SK-N-SH (cell line): ENCODE results near the gene ARHGAP20. TPM values are rescaled to one million over a fixed set of nuclear protein-coding genes. Genes with fewer than 3 reads are reported as not detected.

Experiments used
- CTCF ChIA-PET: fragments of 300-600, 350-600 bp; formaldehyde crosslinking; extraction: SDS; loops from one replicate; lab custom pipeline; 2021; lab: Yijun Ruan, JAX
- POLR2A ChIA-PET: fragments of 350-600 bp; sonication (Branson Sonifier 250); formaldehyde crosslinking; extraction: SDS; loops from one replicate; lab custom pipeline; 2020; ENCODE audit warnings: antibody characterized with exemption, inconsistent platforms; lab: Yijun Ruan, JAX
- DNase-seq: peaks from one replicate; pipeline ENCODE4 v3.0.0; 2012
- H2AFZ ChIP-seq: fragments of 200-600 bp; sonication (generic); 2 replicates; pipeline ENCODE4 v1.8.1; 2016; ENCODE audit warnings: antibody characterized with exemption, mild to moderate bottlenecking, low read depth
- H3F3A ChIP-seq: fragments of 200-600 bp; sonication (generic); replicated peaks from 2 replicates; pipeline ENCODE3; 2016; ENCODE audit warnings: antibody characterized with exemption, mild to moderate bottlenecking; ENCODE audit not compliant: insufficient read depth
- H3K27ac ChIP-seq, 2 experiments: fragments of 200-500 bp in 1 of 2; fragments of 200-600 bp in 1 of 2; sonication (Bioruptor generic) in 1 of 2; sonication (generic), shearing (Covaris generic) in 1 of 2; 2 replicates each; pipeline versions ENCODE4 v1.5.1 to v1.6.1; 2014 to 2016; ENCODE audit warnings: low read depth in 2 of 2, inconsistent platforms in 1 of 2, low read length in 1 of 2, mild to moderate bottlenecking in 1 of 2, mixed read lengths in 1 of 2
- H3K27me3 ChIP-seq: fragments of 200-600 bp; sonication (generic), shearing (Covaris generic); 2 replicates; pipeline ENCODE4 v1.6.1; 2016; ENCODE audit warnings: mixed run types; ENCODE audit not compliant: insufficient read depth
- H3K36me3 ChIP-seq, 2 experiments: fragments of 200-500 bp in 1 of 2; fragments of 200-600 bp in 1 of 2; sonication (Bioruptor generic) in 1 of 2; sonication (generic) in 1 of 2; replicated peaks in 1 of 2; 2 replicates each; pipeline versions ENCODE3 to v1.5.1; 2014 to 2016; ENCODE audit warnings: low read length in 1 of 2, mild to moderate bottlenecking in 1 of 2; ENCODE audit not compliant: insufficient read depth in 2 of 2, control insufficient read depth in 1 of 2
- H3K4me1 ChIP-seq, 2 experiments: fragments of 200-500 bp in 1 of 2; fragments of 200-600 bp in 1 of 2; sonication (Bioruptor generic) in 1 of 2; sonication (generic), shearing (Covaris generic) in 1 of 2; 2 replicates each; pipeline versions ENCODE4 v1.5.1 to v1.6.1; 2014 to 2016; ENCODE audit warnings: low read depth in 1 of 2, low read length in 1 of 2, mixed run types in 1 of 2; ENCODE audit not compliant: insufficient read depth in 2 of 2, control insufficient read depth in 1 of 2
- H3K4me2 ChIP-seq: fragments of 200-600 bp; sonication (generic), shearing (Covaris generic); 2 replicates; pipeline ENCODE4 v1.6.1; 2017; ENCODE audit warnings: mixed run types
- H3K4me3 ChIP-seq, 2 experiments: fragments of 200-500 bp in 1 of 2; fragments of 200-600 bp in 1 of 2; sonication (Bioruptor generic) in 1 of 2; sonication (generic), shearing (Covaris generic) in 1 of 2; 2 replicates each; pipeline versions ENCODE4 v1.5.1 to v1.8.1; 2014 to 2016; ENCODE audit warnings: low read depth in 2 of 2, inconsistent platforms in 1 of 2, low read length in 1 of 2, mild to moderate bottlenecking in 1 of 2, mixed read lengths in 1 of 2, moderate library complexity in 1 of 2
- H3K79me2 ChIP-seq: fragments of 200-600 bp; sonication (generic); 2 replicates; pipeline ENCODE4 v1.8.1; 2017; ENCODE audit warnings: mild to moderate bottlenecking; ENCODE audit not compliant: insufficient read depth
- H3K9ac ChIP-seq: fragments of 200-600 bp; sonication (generic); 2 replicates; pipeline ENCODE4 v1.6.1; 2017; ENCODE audit warnings: mixed run types
- H3K9me2 ChIP-seq: fragments of 200-600 bp; sonication (generic); 2 replicates; pipeline ENCODE4 v1.6.1; 2017; ENCODE audit warnings: mixed run types
- H3K9me3 ChIP-seq: fragments of 200-600 bp; sonication (generic); 2 replicates; pipeline ENCODE4 v1.6.1; 2017; ENCODE audit warnings: mixed run types, mild to moderate bottlenecking, moderate library complexity
- H4K20me1 ChIP-seq: fragments of 200-600 bp; sonication (generic); 2 replicates; pipeline ENCODE4 v1.6.1; 2017; ENCODE audit warnings: mild to moderate bottlenecking, mixed run types; ENCODE audit not compliant: insufficient read depth
- EP300 ChIP-seq, 2 experiments: IDR thresholded peaks; 2 replicates each; pipeline versions ENCODE4 v1.4.0 to v1.6.1; 2012; ENCODE audit warnings: borderline replicate concordance in 1 of 2, low read depth in 1 of 2, low read length in 1 of 2
- GATA2 ChIP-seq: sonication (generic); formaldehyde crosslinking; IDR thresholded peaks from 2 replicates; pipeline ENCODE4 v1.5.0; 2020; ENCODE audit warnings: mild to moderate bottlenecking, missing genetic modification reagents
- MAX ChIP-seq: IDR thresholded peaks from 2 replicates; pipeline ENCODE4 v1.4.0; 2012; ENCODE audit warnings: low read depth
- MXI1 ChIP-seq: IDR thresholded peaks from 2 replicates; pipeline ENCODE4 v1.6.1; 2012; ENCODE audit warnings: mild to moderate bottlenecking, low read depth, low read length, improper control_type of control experiment
- NFIC ChIP-seq: IDR thresholded peaks from 2 replicates; pipeline ENCODE4 v1.4.0; 2012; ENCODE audit warnings: borderline replicate concordance
- NRF1 ChIP-seq: IDR thresholded peaks from 2 replicates; pipeline ENCODE4 v1.6.1; 2012; ENCODE audit warnings: low read depth, mild to moderate bottlenecking, low read length
- PBX3 ChIP-seq: IDR thresholded peaks from 2 replicates; pipeline ENCODE4; 2012
- RCOR1 ChIP-seq: fragments of 150-350 bp; IDR thresholded peaks from 2 replicates; pipeline ENCODE4 v1.6.1; 2017; ENCODE audit warnings: antibody characterized with exemption, low read length
- REST ChIP-seq: IDR thresholded peaks from 2 replicates; pipeline ENCODE4 v1.6.1; 2012; ENCODE audit warnings: mild to moderate bottlenecking, low read depth, low read length, moderate library complexity
- RFX5 ChIP-seq: IDR thresholded peaks from 2 replicates; pipeline ENCODE4 v1.6.1; 2012; ENCODE audit warnings: mild to moderate bottlenecking, improper control_type of control experiment, low read length
- RXRA ChIP-seq: IDR thresholded peaks from 2 replicates; pipeline ENCODE4 v1.4.0; 2012; ENCODE audit warnings: low read depth, mild to moderate bottlenecking, borderline replicate concordance
- TCF12 ChIP-seq: IDR thresholded peaks from 2 replicates; pipeline ENCODE4 v1.4.0; 2012
- USF2 ChIP-seq: fragments of 150-350 bp; IDR thresholded peaks from 2 replicates; pipeline ENCODE4 v1.6.1; 2017; ENCODE audit warnings: antibody characterized with exemption, low read length, low read depth, borderline replicate concordance
- WGBS: methylation state at CpG from one replicate; pipeline ENCODE4 v1.1.6; 2017; ENCODE audit warnings: low lambda C conversion rate; 5-methylcytosine and 5-hydroxymethylcytosine counted together
- polyA plus RNA-seq, 3 experiments: library from polyadenylated mRNA; depleted of rRNA; stranded (reverse); fragments of >200 nt; gene quantifications; 2 replicates each; pipeline ENCODE4 v1.2.3, GENCODE V29; 2012

The ARHGAP20 gene
- polyA plus RNA-seq, 1 of the 3 experiments (the other 2 are of a cell fraction) = 0.76 TPM

GRCh38 chr11:110584150-110584549 is 128.1 kb downstream of the ARHGAP20 start:
- CTCF ChIA-PET = no interaction called here
- TF ChIP-seq RFX5 = no peak
- no peak for TF ChIP-seq RXRA
- TF ChIP-seq USF2 = no peak
- TF ChIP-seq TCF12 = no peak
- TF ChIP-seq NRF1 = no peak
- no peak for TF ChIP-seq PBX3
- TF ChIP-seq MAX = no peak
- no peak for TF ChIP-seq MXI1
- no peak for TF ChIP-seq EP300 (IDR thresholded peaks at IDR 0.05; ENCODE audit: borderline replicate concordance in 1 of 2, low read depth in 1 of 2, low read length in 1 of 2)
- no peak for TF ChIP-seq GATA2 (CRISPR knock-in tag)
- TF ChIP-seq REST = no peak
- TF ChIP-seq RCOR1 = no peak
- TF ChIP-seq NFIC = no peak
- Histone ChIP-seq H3K36me3 (peaks cover 0 to 8% of the 10 kb centered on the region in 2 experiments), H2AFZ (no peak overlapping the region), H3K4me1 (no peaks in the 10 kb centered on the region), H3F3A (no peaks in the 10 kb centered on the region), H3K4me2 (no peak overlapping the region), H3K4me3 (no peak overlapping the region), H3K79me2 (no peaks in the 10 kb centered on the region), H3K27me3 (no peaks in the 10 kb centered on the region), H3K9ac (no peak overlapping the region), H3K9me2 (no peaks in the 10 kb centered on the region), H4K20me1 (no peaks in the 10 kb centered on the region), H3K9me3 (no peaks in the 10 kb centered on the region), H3K27ac (no peak overlapping the region)
- POLR2A ChIA-PET = no interaction called here
- 78% methylated on average over 1 of the region's 1 CpG for WGBS
- no peak for DNase-seq
